ENCODE measurements around the gene KCNN4.

KCNN4 gene

GRCh38 chr19:43748205-43748594 lies 32.6 kb downstream of the KCNN4 start:
- no peak for DNase-seq

- DNase-seq: no peak
Measured at GRCh38 chr19:43747557-43748204, 33.1 kb downstream of the KCNN4 start.

GRCh38 chr19:43743059-43743458 lies 37.7 kb downstream of the KCNN4 start:
- no peak for DNase-seq

GRCh38 chr19:43741075-43741825 lies 39.5 kb downstream of the KCNN4 start:
- DNase-seq: no peak

GRCh38 chr19:43739439-43740235 lies 41.1 kb downstream of the KCNN4 start:
- no peak for DNase-seq

GRCh38 chr19:43738780-43739211 lies 42.0 kb downstream of the KCNN4 start:
- DNase-seq: no peak

GRCh38 chr19:43735957-43736356 lies 44.8 kb downstream of the KCNN4 start:
- DNase-seq: no peak

GRCh38 chr19:43735013-43735412 lies 45.8 kb downstream of the KCNN4 start:
- DNase-seq: no peak

GRCh38 chr19:43731846-43732245 lies 48.9 kb downstream of the KCNN4 start:
- DNase-seq: no peak

- DNase-seq: no peak
Measured at GRCh38 chr19:43731346-43731745, 49.4 kb downstream of the KCNN4 start.

- DNase-seq: no peak
Measured at GRCh38 chr19:43729919-43730318, 50.9 kb downstream of the KCNN4 start.

- no peak for DNase-seq
Measured at GRCh38 chr19:43727593-43727853, 53.2 kb downstream of the KCNN4 start.

GRCh38 chr19:43726736-43727592 lies 53.8 kb downstream of the KCNN4 start:
- no peak for DNase-seq

- no peak for DNase-seq
Measured at GRCh38 chr19:43725468-43725867, 55.3 kb downstream of the KCNN4 start.

GRCh38 chr19:43724896-43725295 lies 55.9 kb downstream of the KCNN4 start:
- DNase-seq: no peak

- DNase-seq: no peak
Measured at GRCh38 chr19:43723588-43723987, 57.2 kb downstream of the KCNN4 start.

GRCh38 chr19:43721469-43722048 lies 59.2 kb downstream of the KCNN4 start:
- no peak for DNase-seq

- DNase-seq: no peak
Measured at GRCh38 chr19:43720936-43721335, 59.8 kb downstream of the KCNN4 start.

GRCh38 chr19:43719918-43720317 lies 60.9 kb downstream of the KCNN4 start:
- no peak for DNase-seq

GRCh38 chr19:43719378-43719868 lies 61.4 kb downstream of the KCNN4 start:
- no peak for DNase-seq

GRCh38 chr19:43718627-43719377 lies 62.0 kb downstream of the KCNN4 start:
- DNase-seq: no peak

Data from NCI-H2029 (cell line).